Embryonic facial prominence (tissue), 1 donor: Measurements from ENCODE around the gene ZNF622.

Experiments used
- DNase-seq: peaks from one replicate; pipeline ENCODE4 v3.0.0-alpha.2; 2016; ENCODE audit errors: extremely low spot score

The ZNF622 gene, protein sequence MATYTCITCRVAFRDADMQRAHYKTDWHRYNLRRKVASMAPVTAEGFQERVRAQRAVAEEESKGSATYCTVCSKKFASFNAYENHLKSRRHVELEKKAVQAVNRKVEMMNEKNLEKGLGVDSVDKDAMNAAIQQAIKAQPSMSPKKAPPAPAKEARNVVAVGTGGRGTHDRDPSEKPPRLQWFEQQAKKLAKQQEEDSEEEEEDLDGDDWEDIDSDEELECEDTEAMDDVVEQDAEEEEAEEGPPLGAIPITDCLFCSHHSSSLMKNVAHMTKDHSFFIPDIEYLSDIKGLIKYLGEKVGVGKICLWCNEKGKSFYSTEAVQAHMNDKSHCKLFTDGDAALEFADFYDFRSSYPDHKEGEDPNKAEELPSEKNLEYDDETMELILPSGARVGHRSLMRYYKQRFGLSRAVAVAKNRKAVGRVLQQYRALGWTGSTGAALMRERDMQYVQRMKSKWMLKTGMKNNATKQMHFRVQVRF

DNA sequence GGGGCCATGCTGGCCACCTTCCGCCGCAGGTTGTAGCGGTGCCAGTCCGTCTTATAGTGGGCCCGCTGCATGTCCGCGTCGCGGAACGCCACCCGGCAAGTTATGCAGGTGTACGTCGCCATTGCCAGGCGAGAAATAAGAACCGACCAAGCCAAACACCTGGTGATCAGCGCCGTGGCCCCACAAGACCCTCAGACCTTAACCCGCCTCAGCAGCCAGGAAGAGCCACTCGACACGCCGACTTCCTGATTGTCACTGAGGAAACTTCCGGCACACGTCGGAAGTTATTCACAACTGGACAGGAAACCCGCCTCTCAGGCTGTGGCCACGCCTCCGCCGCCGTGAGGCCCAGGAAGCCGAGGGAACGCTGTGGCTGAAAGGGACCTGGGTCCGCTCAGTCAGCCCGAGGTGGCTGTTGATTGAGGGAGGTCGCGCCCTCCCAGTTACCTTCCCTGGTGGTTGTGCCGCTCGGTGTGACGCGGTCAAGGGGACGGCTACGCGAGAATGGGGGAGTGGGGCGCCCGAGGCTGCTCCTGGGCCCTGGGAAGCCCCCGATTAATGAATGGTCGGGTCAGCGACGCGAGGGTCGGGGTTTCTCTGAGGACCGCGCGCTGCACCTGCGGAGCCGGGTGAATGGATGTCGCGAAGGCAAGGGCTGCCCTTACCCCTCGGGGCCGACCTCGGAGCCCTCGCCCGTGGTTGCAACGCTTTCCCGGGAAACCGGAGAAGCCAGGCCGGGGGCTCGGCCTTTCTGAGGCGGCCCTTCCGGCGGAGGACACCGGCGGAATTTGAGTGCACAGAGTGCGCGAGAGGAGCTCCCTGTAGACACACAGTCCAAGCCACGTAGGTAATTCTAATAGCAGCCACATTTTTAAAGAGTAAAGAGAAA lies at the start of gene ZNF622:
Gene ZNF622, minus strand, starts transcription at position 257 of the 889 bp plus-strand sequence. Its CDS starts 135 bp downstream, at position 122.
- DNase-seq, result peak; percentile 80

DNA sequence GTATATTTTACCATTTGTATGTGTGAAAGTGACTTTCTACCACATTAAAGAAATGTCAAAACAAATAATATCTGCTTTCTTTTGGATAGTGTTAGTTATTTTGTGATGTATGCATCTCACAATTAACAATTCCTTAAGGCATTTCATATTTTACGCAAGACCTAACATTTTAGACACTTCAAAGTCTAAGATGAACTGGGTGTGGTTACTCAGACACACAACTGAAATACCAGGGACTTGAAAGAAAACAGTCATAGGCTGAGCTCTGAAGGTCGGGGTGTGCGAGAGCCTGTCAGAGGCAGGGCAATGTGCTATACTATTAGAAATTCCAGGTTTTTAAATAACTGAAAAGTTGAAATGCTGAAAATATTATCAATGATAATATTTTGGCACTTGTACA lies 44.5 kb upstream of the ZNF622 start:
- DNase-seq, result no peak

GRCh38 chr5:16508730-16509531 lies 43.3 kb upstream of the ZNF622 start:
- no peak for DNase-seq

GRCh38 chr5:16507716-16508115 lies 42.1 kb upstream of the ZNF622 start:
- DNase-seq, result no peak

- no peak for DNase-seq
Measured at GRCh38 chr5:16505904-16506303, 40.3 kb upstream of the ZNF622 start.

DNA sequence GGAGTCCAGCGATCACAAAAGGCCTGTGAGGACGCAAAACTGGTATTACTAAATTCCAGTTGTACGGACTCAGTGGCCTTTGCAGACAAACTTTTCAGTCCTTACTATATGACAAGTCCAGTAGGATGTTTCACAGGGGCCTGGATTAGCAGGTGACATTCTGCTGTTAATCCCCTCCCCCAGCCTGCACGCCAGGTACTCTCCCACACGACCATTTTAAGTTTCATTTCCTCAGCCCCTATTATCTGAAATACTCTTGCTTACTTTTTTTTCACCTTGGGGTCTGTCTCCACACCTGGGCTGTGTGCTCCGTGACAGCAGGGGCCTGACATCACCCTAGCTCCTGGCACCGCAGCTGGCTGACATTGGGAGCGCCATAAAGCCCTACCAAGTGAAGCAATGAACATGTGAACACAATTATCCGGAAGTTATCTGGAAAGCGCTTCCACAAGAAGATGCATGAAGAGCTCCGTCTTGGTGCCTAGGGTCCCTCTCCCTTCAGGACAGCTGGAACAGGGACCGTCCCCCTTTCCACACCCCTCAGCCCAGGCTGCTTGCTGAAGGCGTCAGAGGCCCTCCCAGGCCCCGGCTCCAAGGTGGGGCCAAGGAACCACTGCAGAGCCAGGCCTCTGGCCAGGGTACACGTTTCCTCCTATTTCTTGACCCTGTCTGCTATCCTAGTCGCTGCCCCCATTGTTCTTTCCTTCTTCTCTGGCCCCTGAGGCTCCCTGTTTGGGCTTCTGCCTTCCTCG lies 39.7 kb upstream of the ZNF622 start:
- no peak for DNase-seq

- DNase-seq, result no peak
Measured at GRCh38 chr5:16504571-16504970, 39.0 kb upstream of the ZNF622 start.

DNA sequence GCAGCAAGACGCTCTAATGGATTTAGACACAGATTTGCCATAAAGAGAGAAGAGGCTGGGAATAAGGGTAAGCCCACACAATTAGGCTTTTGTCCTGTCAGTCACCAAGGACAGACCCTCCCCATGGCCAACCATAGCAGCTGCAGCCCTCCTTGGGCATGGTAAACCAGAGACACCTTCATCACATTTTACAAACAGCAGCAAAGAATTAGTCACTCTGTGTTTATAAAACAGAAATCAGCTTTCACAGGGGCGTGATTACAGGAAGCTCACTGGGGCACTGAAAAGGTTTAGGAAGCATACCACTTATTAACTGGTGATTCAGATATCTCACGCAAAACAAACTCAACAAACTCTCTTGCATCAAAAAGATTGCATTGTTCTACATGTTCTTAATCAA lies 37.3 kb upstream of the ZNF622 start:
- no peak for DNase-seq

- no peak for DNase-seq
Measured at GRCh38 chr5:16500024-16500423, 34.4 kb upstream of the ZNF622 start.

GRCh38 chr5:16497546-16497945 lies 31.9 kb upstream of the ZNF622 start:
- DNase-seq, result no peak

DNA sequence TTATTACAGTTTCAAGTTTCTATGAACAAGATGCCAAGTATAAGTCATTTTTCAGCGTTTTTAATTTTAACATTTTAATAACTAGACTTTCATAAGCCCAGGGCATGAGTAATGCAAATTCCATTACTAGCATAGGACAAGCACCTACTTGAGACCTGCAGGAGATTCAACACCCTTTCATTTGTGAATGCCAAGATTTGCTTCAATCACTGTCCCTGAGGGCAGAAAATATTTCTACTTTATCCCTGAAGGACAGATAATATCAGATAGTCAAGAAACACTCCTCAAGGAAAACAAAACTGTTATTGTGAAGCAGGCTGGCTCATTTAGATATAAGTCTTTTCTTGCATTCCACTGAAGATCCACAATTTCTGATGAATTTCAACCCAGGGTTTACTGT lies 27.7 kb upstream of the ZNF622 start:
- DNase-seq, result no peak

- no peak for DNase-seq
Measured at GRCh38 chr5:16492398-16493140, 27.0 kb upstream of the ZNF622 start.

GRCh38 chr5:16490911-16491310 lies 25.3 kb upstream of the ZNF622 start:
- no peak for DNase-seq

- DNase-seq, result peak; percentile 79
Measured at GRCh38 chr5:16489322-16489791, 23.8 kb upstream of the ZNF622 start.

DNA sequence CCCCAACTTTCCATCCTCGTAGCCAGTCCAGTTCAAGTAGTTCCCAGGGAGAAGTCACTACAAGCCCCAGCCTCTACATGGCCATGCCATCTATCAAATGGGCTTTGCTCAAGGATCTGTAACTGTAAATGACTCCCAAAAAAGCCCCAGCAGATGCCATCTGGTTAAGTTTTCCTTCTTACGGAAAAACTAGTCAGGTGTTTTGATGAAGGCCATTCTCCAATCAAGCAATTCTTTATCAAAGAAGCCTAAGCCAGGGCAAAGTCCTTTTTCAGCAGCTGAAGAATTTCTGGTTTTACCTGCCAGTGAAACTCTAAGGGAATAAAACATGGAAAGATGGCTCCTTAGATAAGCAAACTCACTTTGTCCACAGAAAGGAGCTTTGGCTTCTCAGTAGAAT lies 21.9 kb upstream of the ZNF622 start:
- no peak for DNase-seq

DNA sequence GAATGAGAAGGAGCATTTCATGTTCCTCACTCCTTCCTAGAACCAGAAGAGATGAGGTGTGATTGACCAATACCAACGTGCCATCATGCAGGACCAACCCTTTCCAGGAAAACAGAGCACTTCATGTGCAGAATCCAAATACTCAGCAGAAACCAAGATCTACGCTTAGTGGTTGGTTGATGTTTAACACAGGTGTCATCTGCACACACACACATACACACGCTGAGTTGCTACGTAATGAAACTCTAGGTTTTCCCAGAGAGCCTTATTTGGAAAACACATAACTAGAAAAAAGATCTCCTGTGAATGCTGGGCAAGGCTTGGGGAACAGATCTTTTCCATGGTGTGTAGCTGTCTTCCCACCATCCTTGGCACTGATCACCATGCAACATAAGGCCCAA lies 21.1 kb upstream of the ZNF622 start:
- no peak for DNase-seq

- DNase-seq, result no peak
Measured at GRCh38 chr5:16485656-16486055, 20.1 kb upstream of the ZNF622 start.

GRCh38 chr5:16484081-16484480 lies 18.5 kb upstream of the ZNF622 start:
- DNase-seq, result no peak

- DNase-seq, result no peak
Measured at GRCh38 chr5:16483361-16483760, 17.8 kb upstream of the ZNF622 start.

DNA sequence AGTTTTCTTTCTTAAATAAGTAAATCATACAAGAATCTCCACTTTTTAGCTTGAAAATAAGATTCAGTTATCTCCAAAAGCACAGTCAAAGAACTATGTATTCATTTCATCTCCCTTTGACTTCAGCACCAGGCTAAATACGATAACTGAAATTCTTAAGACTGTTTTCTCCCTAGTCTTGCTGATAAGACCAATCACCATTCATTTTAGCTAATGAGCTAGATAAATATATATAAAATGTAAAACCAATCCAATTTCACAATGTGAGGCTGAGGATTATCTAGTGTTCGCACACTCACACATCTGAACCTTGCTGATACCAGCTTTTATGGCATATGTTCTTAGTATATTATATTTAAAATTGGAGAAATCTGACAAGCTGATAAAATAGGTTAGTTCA lies 17.3 kb upstream of the ZNF622 start:
- DNase-seq, result no peak
